Mesenchymal stem cell (in vitro differentiated cells and primary cell): ENCODE results near the gene CCDC188.
A peak's percentile ranks its signal among the peaks of the same experiment; 100 is the strongest.

Experiments
- DNase-seq: peaks from one replicate; pipeline ENCODE4 v3.0.0-alpha.2; 2013
- H2AFZ ChIP-seq: one replicate; pipeline ENCODE4 v1.6.1; 2013; ENCODE audit warnings: low read depth, mild to moderate bottlenecking, control low read depth, inconsistent platforms, low read length, moderate library complexity
- H2AK5ac ChIP-seq: 2 replicates; pipeline ENCODE4 v1.6.1; 2013; ENCODE audit warnings: low read length, moderate library complexity, mild to moderate bottlenecking, inconsistent platforms; ENCODE audit not compliant: severe bottlenecking
- H2BK120ac ChIP-seq: one replicate; pipeline ENCODE4 v1.6.1; 2013; ENCODE audit warnings: low read depth, mild to moderate bottlenecking, inconsistent platforms, low read length, moderate library complexity
- H2BK12ac ChIP-seq, 2 experiments: one replicate each; pipeline ENCODE4 v1.6.1; 2013; ENCODE audit warnings: inconsistent platforms in 2 of 2, low read length in 2 of 2, mild to moderate bottlenecking in 2 of 2, moderate library complexity in 2 of 2, control low read depth in 1 of 2
- H2BK15ac ChIP-seq: one replicate; pipeline ENCODE4 v1.6.1; 2013; ENCODE audit warnings: mild to moderate bottlenecking, low read depth, inconsistent platforms; ENCODE audit not compliant: poor library complexity, severe bottlenecking
- H2BK5ac ChIP-seq: 2 replicates; pipeline ENCODE4 v1.6.1; 2013; ENCODE audit warnings: low read depth, mild to moderate bottlenecking, low read length, control low read depth, inconsistent platforms; ENCODE audit not compliant: poor library complexity, severe bottlenecking
- H3K14ac ChIP-seq, 2 experiments: one replicate each; pipeline ENCODE4 v1.6.1; 2013; ENCODE audit warnings: inconsistent platforms in 2 of 2, low read length in 2 of 2, control low read depth in 1 of 2, mild to moderate bottlenecking in 1 of 2, moderate library complexity in 1 of 2
- H3K18ac ChIP-seq, 2 experiments: one replicate each; pipeline ENCODE4 v1.6.1; 2013; ENCODE audit warnings: inconsistent platforms in 2 of 2, low read length in 2 of 2, control low read depth in 1 of 2, low read depth in 1 of 2, mild to moderate bottlenecking in 1 of 2
- H3K23ac ChIP-seq, 2 experiments: one replicate each; pipeline ENCODE4 v1.6.1; 2013; ENCODE audit warnings: inconsistent platforms in 2 of 2, low read length in 2 of 2, mild to moderate bottlenecking in 2 of 2, moderate library complexity in 2 of 2, control low read depth in 1 of 2
- H3K27ac ChIP-seq: 2 replicates; pipeline ENCODE4 v1.5.1; 2013; ENCODE audit warnings: mild to moderate bottlenecking, moderate library complexity, low read length, control low read depth, inconsistent platforms; ENCODE audit not compliant: poor library complexity, severe bottlenecking
- H3K27me3 ChIP-seq, 2 experiments: 2 replicates each; pipeline versions ENCODE4 v1.6.1 to v1.7.0; 2013; ENCODE audit warnings: low read length in 2 of 2, mild to moderate bottlenecking in 2 of 2, moderate library complexity in 2 of 2, control low read depth in 1 of 2, inconsistent platforms in 1 of 2; ENCODE audit not compliant: control insufficient read depth in 1 of 2, insufficient read depth in 1 of 2
- H3K36me3 ChIP-seq, 2 experiments: 2 replicates each; pipeline versions ENCODE4 v1.6.1 to v1.7.0; 2013; ENCODE audit warnings: low read length in 2 of 2, control low read depth in 1 of 2, inconsistent platforms in 1 of 2, low read depth in 1 of 2, mild to moderate bottlenecking in 1 of 2; ENCODE audit not compliant: insufficient read depth in 2 of 2, control insufficient read depth in 1 of 2
- H3K4ac ChIP-seq, 2 experiments: one replicate each; pipeline ENCODE4 v1.6.1; 2013; ENCODE audit warnings: inconsistent platforms in 2 of 2, low read length in 2 of 2, mild to moderate bottlenecking in 2 of 2, moderate library complexity in 2 of 2, control low read depth in 1 of 2, low read depth in 1 of 2
- H3K4me1 ChIP-seq: 2 replicates; pipeline ENCODE4 v1.6.1; 2013; ENCODE audit warnings: low read depth, low read length, control low read depth; ENCODE audit not compliant: control insufficient read depth, insufficient read depth
- H3K4me2 ChIP-seq: 2 replicates; pipeline ENCODE4 v1.6.1; 2013; ENCODE audit warnings: low read length, mild to moderate bottlenecking, inconsistent platforms; ENCODE audit not compliant: poor library complexity, severe bottlenecking
- H3K4me3 ChIP-seq, 2 experiments: 2 replicates each; pipeline versions ENCODE4 v1.5.1 to v1.7.0; 2013; ENCODE audit warnings: low read length in 2 of 2, mild to moderate bottlenecking in 2 of 2, control low read depth in 1 of 2, low read depth in 1 of 2; ENCODE audit not compliant: insufficient read depth in 1 of 2
- H3K79me1 ChIP-seq: replicated peaks from 2 replicates; pipeline ENCODE4 v1.6.1; 2013; ENCODE audit warnings: mild to moderate bottlenecking, control low read depth, low read length, inconsistent platforms; ENCODE audit not compliant: poor library complexity, severe bottlenecking
- H3K9ac ChIP-seq: 2 replicates; pipeline ENCODE4 v1.7.0; 2013; ENCODE audit warnings: mild to moderate bottlenecking, low read length, moderate library complexity
- H3K9me3 ChIP-seq: 2 replicates; pipeline ENCODE4 v1.7.0; 2013; ENCODE audit warnings: mild to moderate bottlenecking, low read length; ENCODE audit not compliant: control insufficient read depth
- H4K8ac ChIP-seq: one replicate; pipeline ENCODE4 v1.6.1; 2013; ENCODE audit warnings: inconsistent platforms, mild to moderate bottlenecking, low read length, moderate library complexity
- H4K91ac ChIP-seq: one replicate; pipeline ENCODE4 v1.6.1; 2013; ENCODE audit warnings: mild to moderate bottlenecking, low read length, inconsistent platforms
- WGBS: methylation state at CpG from one replicate; pipeline ENCODE4 v1.1.7; 2013; ENCODE audit warnings: mixed read lengths; 5-methylcytosine and 5-hydroxymethylcytosine counted together

The CCDC188 gene

GRCh38 chr22:20166703-20167102 is 15.8 kb upstream of the CCDC188 start:
- no peak overlapping the region for H3K4me2 ChIP-seq
- no peak overlapping the region for H3K9ac ChIP-seq
- H3K27me3 ChIP-seq: peaks cover 10 to 43% of the 10 kb centered on the region in 2 experiments
- no peak overlapping the region for H3K4me3 ChIP-seq
- H3K4ac ChIP-seq: no peak overlapping the region
- no peaks in the 10 kb centered on the region for H3K9me3 ChIP-seq
- no peak overlapping the region for H2BK5ac ChIP-seq
- no peak for DNase-seq
- no peak overlapping the region for H2BK15ac ChIP-seq
- H3K27ac ChIP-seq: no peak overlapping the region
- H3K36me3 ChIP-seq: no peaks in the 10 kb centered on the region
- H2BK120ac ChIP-seq: no peak overlapping the region
- H3K4me1 ChIP-seq: no peaks in the 10 kb centered on the region
- no peaks in the 10 kb centered on the region for H3K79me1 ChIP-seq
- peak overlapping the region in 1 of 2 experiments; percentile 57 for H3K14ac ChIP-seq
- no peak overlapping the region for H4K8ac ChIP-seq
- no peak overlapping the region for H2AK5ac ChIP-seq
- H4K91ac ChIP-seq: no peak overlapping the region
- no peak overlapping the region for H3K18ac ChIP-seq
- no peak overlapping the region for H3K23ac ChIP-seq
- H2BK12ac ChIP-seq: no peak overlapping the region
- H2AFZ ChIP-seq: no peak overlapping the region
- WGBS: 78% methylated on average over 9 of the region's 9 CpGs

DNA sequence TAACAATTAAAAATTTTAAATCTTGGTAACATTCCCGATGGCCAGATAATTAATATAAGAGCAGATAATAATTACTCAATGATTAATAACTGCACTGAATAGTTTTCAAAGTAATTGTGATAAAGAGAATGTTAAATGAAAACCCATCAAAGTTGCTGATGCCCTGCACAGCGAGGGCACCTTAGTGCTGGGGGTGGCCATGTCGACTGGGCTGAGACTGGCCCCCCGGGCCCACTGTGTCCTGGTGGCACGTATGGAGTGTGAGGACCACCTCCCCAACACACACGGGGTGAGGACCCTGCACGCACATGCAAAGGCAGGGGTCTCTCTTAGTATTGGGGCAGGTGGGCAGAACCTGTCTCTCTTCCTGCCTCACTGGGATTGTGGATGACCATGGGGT is 15.1 kb upstream of the CCDC188 start:
- no peak overlapping the region for H2BK120ac ChIP-seq
- no peaks in the 10 kb centered on the region for H3K36me3 ChIP-seq
- WGBS: 85% methylated on average over 5 of the region's 7 CpGs
- no peak overlapping the region for H3K23ac ChIP-seq
- no peak overlapping the region for H2BK12ac ChIP-seq
- H3K27ac ChIP-seq: no peak overlapping the region
- no peak overlapping the region for H2BK15ac ChIP-seq
- H2BK5ac ChIP-seq: no peak overlapping the region
- no peak overlapping the region for H2AFZ ChIP-seq
- H3K9me3 ChIP-seq: no peaks in the 10 kb centered on the region
- H3K4me3 ChIP-seq: no peak overlapping the region
- H3K79me1 ChIP-seq: no peaks in the 10 kb centered on the region
- DNase-seq: no peak
- H3K14ac ChIP-seq: no peak overlapping the region
- no peaks in the 10 kb centered on the region for H3K4me1 ChIP-seq
- no peak overlapping the region for H3K9ac ChIP-seq
- H3K4ac ChIP-seq: no peak overlapping the region
- H3K18ac ChIP-seq: no peak overlapping the region
- H2AK5ac ChIP-seq: no peak overlapping the region
- no peak overlapping the region for H4K91ac ChIP-seq
- H3K27me3 ChIP-seq: peaks cover 11 to 46% of the 10 kb centered on the region in 2 experiments
- H4K8ac ChIP-seq: no peak overlapping the region
- H3K4me2 ChIP-seq: no peak overlapping the region

DNA sequence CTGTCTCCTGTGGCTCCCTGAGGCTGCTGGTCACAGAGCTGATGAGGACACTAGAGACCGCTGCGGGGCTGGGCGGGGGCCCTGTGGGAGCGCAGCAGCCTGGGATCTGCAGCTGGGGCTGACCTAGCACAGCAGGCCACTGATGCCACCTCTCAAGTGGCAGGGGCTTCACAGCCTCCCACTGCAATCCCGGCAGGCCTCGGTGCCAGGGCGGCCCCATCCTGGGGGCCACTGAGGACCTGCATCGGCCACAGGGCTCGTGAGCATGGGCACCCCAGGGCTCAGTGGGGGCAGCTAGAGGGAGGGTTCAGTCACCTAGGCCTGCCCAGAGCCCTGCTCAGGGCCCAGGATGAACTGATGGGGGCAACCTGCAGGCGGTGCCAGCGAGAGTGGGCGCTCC is 14.6 kb upstream of the CCDC188 start:
- Histone ChIP-seq H2BK120ac (no peak overlapping the region), H2BK12ac (no peak overlapping the region), H3K4me2 (no peak overlapping the region), H3K4me3 (no peak overlapping the region), H3K79me1 (no peaks in the 10 kb centered on the region), H2AFZ (no peak overlapping the region), H3K23ac (no peak overlapping the region), H3K14ac (no peak overlapping the region), H3K27ac (no peak overlapping the region), H3K36me3 (no peaks in the 10 kb centered on the region), H3K9ac (no peak overlapping the region), H3K18ac (no peak overlapping the region), H4K91ac (no peak overlapping the region), H2AK5ac (no peak overlapping the region), H3K27me3 (peaks cover 13 to 46% of the 10 kb centered on the region in 2 experiments), H3K4ac (no peak overlapping the region), H3K4me1 (no peaks in the 10 kb centered on the region), H3K9me3 (no peaks in the 10 kb centered on the region), H2BK5ac (no peak overlapping the region), H2BK15ac (no peak overlapping the region), H4K8ac (no peak overlapping the region)
- DNase-seq: no peak
- WGBS: 84% methylated on average over 9 of the region's 12 CpGs

DNA sequence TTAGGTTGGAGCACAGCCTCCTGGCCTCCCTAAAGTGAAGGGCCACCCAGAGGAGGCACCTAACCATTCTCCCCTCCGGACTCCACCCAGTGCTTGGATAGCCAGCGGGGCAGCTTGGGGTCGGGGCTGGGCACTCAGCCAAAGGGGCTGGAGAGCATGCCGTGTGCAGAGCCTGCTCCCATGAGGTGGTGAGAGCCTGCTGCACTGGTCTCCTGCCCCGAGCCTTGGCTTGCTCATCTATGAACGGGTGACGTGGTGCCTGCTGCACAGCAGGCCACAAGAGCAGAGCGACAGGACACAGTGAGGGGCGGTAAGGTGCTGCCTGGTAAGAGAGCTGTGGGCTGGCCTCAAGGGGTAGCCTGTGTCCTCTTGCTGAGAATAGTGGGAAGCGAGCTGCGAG is 14.0 kb upstream of the CCDC188 start:
- H2AFZ ChIP-seq: no peak overlapping the region
- no peak overlapping the region for H3K4ac ChIP-seq
- H3K9ac ChIP-seq: no peak overlapping the region
- no peak overlapping the region for H2BK15ac ChIP-seq
- no peak overlapping the region for H4K91ac ChIP-seq
- H2BK12ac ChIP-seq: no peak overlapping the region
- no peak for DNase-seq
- H2AK5ac ChIP-seq: no peak overlapping the region
- 86% methylated on average over 11 of the region's 11 CpGs for WGBS
- H3K4me2 ChIP-seq: no peak overlapping the region
- H3K18ac ChIP-seq: no peak overlapping the region
- H3K79me1 ChIP-seq: no peaks in the 10 kb centered on the region
- H3K36me3 ChIP-seq: no peaks in the 10 kb centered on the region
- H3K27me3 ChIP-seq: peaks cover 16 to 46% of the 10 kb centered on the region in 2 experiments
- H3K4me3 ChIP-seq: no peak overlapping the region
- no peaks in the 10 kb centered on the region for H3K4me1 ChIP-seq
- H2BK5ac ChIP-seq: no peak overlapping the region
- H4K8ac ChIP-seq: no peak overlapping the region
- no peak overlapping the region for H3K23ac ChIP-seq
- H3K27ac ChIP-seq: no peak overlapping the region
- H3K14ac ChIP-seq: no peak overlapping the region
- no peaks in the 10 kb centered on the region for H3K9me3 ChIP-seq
- no peak overlapping the region for H2BK120ac ChIP-seq
